DND-41 (cell line): ENCODE measurements around the gene BIRC6.

Experiments used
- ATAC-seq: fragments of 200-7000 bp; cut with Tn5 transposase; 3 replicates; pipeline ENCODE4 v1.9.1; 2021; ENCODE audit warnings: low read depth; ENCODE audit not compliant: insufficient read depth
- DNase-seq: peaks from one replicate; pipeline ENCODE4 v3.0.0-alpha.2; 2020
- H2AFZ ChIP-seq: 2 replicates; pipeline ENCODE4 v1.6.0; 2012; ENCODE audit warnings: low read depth, low read length
- H3K27ac ChIP-seq: 2 replicates; pipeline ENCODE4 v1.5.1; 2012; ENCODE audit warnings: low read length, inconsistent platforms
- H3K27me3 ChIP-seq: fragments of 200-600 bp; sonication (generic); 2 replicates; pipeline ENCODE4 v1.6.0; 2012; ENCODE audit warnings: low read length, mild to moderate bottlenecking, inconsistent platforms; ENCODE audit not compliant: insufficient read depth, poor library complexity
- H3K36me3 ChIP-seq: 2 replicates; pipeline ENCODE4 v1.5.1; 2012; ENCODE audit warnings: low read length, inconsistent platforms; ENCODE audit not compliant: insufficient read depth
- H3K4me1 ChIP-seq: 2 replicates; pipeline ENCODE4 v1.5.1; 2012; ENCODE audit warnings: mild to moderate bottlenecking, low read length; ENCODE audit not compliant: insufficient read depth
- H3K4me2 ChIP-seq: 2 replicates; pipeline ENCODE4 v1.6.0; 2012; ENCODE audit warnings: mild to moderate bottlenecking, moderate library complexity, low read length, inconsistent platforms; ENCODE audit not compliant: insufficient read depth
- H3K4me3 ChIP-seq, 2 experiments: fragments of 200-600 bp in 1 of 2; shearing (Covaris generic) in 1 of 2; 2 replicates each; pipeline ENCODE4 v1.5.1; 2012 to 2016; ENCODE audit warnings: inconsistent platforms in 2 of 2, low read length in 2 of 2, mild to moderate bottlenecking in 2 of 2, low read depth in 1 of 2, moderate library complexity in 1 of 2
- H3K79me2 ChIP-seq: 2 replicates; pipeline ENCODE4 v1.6.0; 2012; ENCODE audit warnings: low read length, inconsistent platforms; ENCODE audit not compliant: insufficient read depth
- H3K9ac ChIP-seq: 2 replicates; pipeline ENCODE4 v1.6.0; 2012; ENCODE audit warnings: low read depth, mild to moderate bottlenecking, inconsistent platforms, low read length, moderate library complexity
- H3K9me3 ChIP-seq: 2 replicates; pipeline ENCODE4 v1.5.1; 2012; ENCODE audit warnings: low read length, moderate library complexity, mild to moderate bottlenecking, inconsistent platforms; ENCODE audit not compliant: insufficient read depth, severe bottlenecking
- H4K20me1 ChIP-seq: 2 replicates; pipeline ENCODE4 v1.6.0; 2012; ENCODE audit warnings: low read length; ENCODE audit not compliant: insufficient read depth
- EZH2 ChIP-seq: IDR thresholded peaks from 3 replicates; pipeline ENCODE4 v1.6.1; 2012; ENCODE audit warnings: borderline replicate concordance, low read depth, mild to moderate bottlenecking, moderate library complexity, low read length, inconsistent platforms; ENCODE audit not compliant: severe bottlenecking
- TF ChIP-seq, protein P1 (sequence below): IDR thresholded peaks from 2 replicates; pipeline ENCODE4 v1.5.1; 2012; ENCODE audit warnings: borderline replicate concordance, low read length, moderate library complexity, mild to moderate bottlenecking; ENCODE audit not compliant: poor library complexity, severe bottlenecking; ENCODE audit errors: extremely low read depth

Gene BIRC6

DNA sequence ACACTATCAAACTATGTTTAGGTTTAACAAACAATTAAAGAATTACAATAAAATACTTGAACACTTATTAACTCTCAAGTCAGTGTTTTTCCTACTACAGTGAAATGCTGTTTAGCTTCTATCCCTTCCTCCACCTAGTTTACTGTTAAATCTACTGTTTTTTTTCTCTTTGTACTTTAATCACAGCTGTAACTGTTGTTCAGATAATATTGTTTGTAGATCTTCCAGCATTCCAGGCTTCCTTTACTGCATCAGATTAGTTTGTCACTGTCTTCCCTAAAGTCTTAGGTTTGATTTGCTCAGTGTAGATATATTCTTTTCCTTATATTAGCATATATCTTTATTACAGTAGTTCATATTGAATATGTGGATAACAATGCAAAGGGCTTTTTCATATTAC is 22.5 kb downstream of the BIRC6 start:
- Histone ChIP-seq H3K9me3 (no peaks in the 10 kb centered on the region), H4K20me1 (peaks cover 49% of the 10 kb centered on the region), H3K27me3 (no peaks in the 10 kb centered on the region), H3K4me1 (no peaks in the 10 kb centered on the region), H3K27ac (no peak overlapping the region), H3K79me2 (peaks cover 94% of the 10 kb centered on the region), H3K36me3 (peaks cover 41% of the 10 kb centered on the region), H3K4me2 (no peak overlapping the region), H3K4me3 (no peak overlapping the region), H3K9ac (no peak overlapping the region), H2AFZ (no peak overlapping the region)
- ATAC-seq (no peak), DNase-seq (no peak)
- TF ChIP-seq, protein P1, sequence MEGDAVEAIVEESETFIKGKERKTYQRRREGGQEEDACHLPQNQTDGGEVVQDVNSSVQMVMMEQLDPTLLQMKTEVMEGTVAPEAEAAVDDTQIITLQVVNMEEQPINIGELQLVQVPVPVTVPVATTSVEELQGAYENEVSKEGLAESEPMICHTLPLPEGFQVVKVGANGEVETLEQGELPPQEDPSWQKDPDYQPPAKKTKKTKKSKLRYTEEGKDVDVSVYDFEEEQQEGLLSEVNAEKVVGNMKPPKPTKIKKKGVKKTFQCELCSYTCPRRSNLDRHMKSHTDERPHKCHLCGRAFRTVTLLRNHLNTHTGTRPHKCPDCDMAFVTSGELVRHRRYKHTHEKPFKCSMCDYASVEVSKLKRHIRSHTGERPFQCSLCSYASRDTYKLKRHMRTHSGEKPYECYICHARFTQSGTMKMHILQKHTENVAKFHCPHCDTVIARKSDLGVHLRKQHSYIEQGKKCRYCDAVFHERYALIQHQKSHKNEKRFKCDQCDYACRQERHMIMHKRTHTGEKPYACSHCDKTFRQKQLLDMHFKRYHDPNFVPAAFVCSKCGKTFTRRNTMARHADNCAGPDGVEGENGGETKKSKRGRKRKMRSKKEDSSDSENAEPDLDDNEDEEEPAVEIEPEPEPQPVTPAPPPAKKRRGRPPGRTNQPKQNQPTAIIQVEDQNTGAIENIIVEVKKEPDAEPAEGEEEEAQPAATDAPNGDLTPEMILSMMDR = no peak
- no peak for TF ChIP-seq EZH2

DNA sequence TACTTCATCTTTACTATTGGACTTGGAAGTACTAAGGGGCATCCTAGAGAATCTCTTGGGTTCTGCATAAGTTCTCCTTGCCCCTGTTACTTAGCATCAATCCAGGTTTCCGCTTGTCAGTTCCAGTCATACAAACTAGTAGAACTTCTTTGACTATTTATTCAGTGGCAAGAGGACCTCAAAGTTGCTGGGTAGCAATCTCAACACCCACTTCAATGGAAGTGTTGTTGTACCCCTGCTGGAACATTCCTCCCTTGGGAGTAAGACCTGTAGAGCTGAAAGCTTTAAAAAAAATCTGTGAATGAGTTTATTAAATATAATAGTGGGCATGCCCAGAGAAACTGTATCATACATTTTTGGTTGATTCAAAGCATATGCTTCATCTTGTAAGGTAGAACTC is 27.0 kb downstream of the BIRC6 start:
- Histone ChIP-seq H3K79me2 (peaks cover 87% of the 10 kb centered on the region), H3K9ac (no peak overlapping the region), H3K4me2 (no peak overlapping the region), H2AFZ (no peak overlapping the region), H3K27me3 (no peaks in the 10 kb centered on the region), H4K20me1 (peaks cover 30% of the 10 kb centered on the region; the same call in 1 of the 2 replicates), H3K9me3 (no peaks in the 10 kb centered on the region), H3K4me1 (no peaks in the 10 kb centered on the region), H3K4me3 (no peak overlapping the region), H3K36me3 (peaks cover 82% of the 10 kb centered on the region), H3K27ac (no peak overlapping the region)
- DNase-seq (no peak), ATAC-seq (no peak)
- no peak for TF ChIP-seq EZH2
- TF ChIP-seq, protein P1 = no peak

DNA sequence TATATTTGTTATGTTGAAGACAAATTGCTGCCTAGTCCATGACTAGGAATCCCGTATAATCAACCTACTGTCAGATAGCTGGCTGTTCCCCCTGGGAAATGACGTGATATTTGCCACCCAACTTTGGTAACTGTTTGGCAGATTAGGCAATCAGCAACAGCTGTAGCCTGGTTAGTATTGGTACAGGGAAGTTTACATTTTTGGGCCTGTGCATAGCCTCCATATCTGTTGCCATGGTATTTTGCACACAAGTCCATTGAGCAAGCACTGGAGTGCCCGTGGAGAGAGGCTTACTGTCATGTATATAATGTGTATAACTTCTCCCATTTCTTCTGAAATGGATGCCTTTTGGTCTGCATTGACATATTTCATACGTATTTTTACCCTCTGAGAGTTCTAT is 27.7 kb downstream of the BIRC6 start:
- no peaks in the 10 kb centered on the region for H3K9me3 ChIP-seq

More for the DNA sequence above, 27.7 kb downstream of the BIRC6 start:
- H3K27me3 ChIP-seq = no peaks in the 10 kb centered on the region
- H3K9ac ChIP-seq = no peak overlapping the region
- H3K4me3 ChIP-seq = no peak overlapping the region
- DNase-seq (no peak), ATAC-seq (no peak)
- TF ChIP-seq, protein P1 = no peak
- no peak for TF ChIP-seq EZH2
- H3K36me3 ChIP-seq = peaks cover 89% of the 10 kb centered on the region
- H4K20me1 ChIP-seq = peaks cover 25% of the 10 kb centered on the region; the same call in 1 of the 2 replicates
- H3K27ac ChIP-seq = no peak overlapping the region
- no peaks in the 10 kb centered on the region for H3K4me1 ChIP-seq
- H2AFZ ChIP-seq = no peak overlapping the region
- H3K4me2 ChIP-seq = no peak overlapping the region
- H3K79me2 ChIP-seq = peaks cover 82% of the 10 kb centered on the region
